ENCODE measurements around the gene MAPKAP1.

MAPKAP1 gene

DNA sequence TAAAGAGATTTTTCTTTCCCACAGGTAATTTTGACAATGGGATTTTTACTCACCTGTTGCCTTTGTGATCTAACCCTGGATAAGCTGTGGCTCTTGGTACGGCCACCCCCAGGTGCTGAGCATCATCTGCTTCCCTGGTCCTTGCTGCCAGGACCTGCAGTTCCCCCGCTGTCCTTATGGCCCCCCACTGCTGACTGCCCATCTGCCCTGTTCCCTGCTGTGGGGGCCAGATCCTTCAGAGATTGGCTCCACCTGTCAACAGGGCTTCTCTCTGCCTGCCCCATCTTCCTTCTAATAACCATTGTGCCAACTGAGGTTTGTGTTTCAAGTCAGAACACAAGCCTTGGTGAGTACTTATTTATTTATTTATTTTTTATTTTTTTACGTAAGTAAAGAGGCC is 183.3 kb downstream of the MAPKAP1 start:
- TF ChIP-seq GATA1 (IDR thresholded peaks at IDR 0.05; ENCODE audit: low read depth, low read length), result no peak
- no peak for TF ChIP-seq POLR2A (IDR thresholded peaks at IDR 0.05; ENCODE audit: low read length)
- DNase-seq, result no peak

DNA sequence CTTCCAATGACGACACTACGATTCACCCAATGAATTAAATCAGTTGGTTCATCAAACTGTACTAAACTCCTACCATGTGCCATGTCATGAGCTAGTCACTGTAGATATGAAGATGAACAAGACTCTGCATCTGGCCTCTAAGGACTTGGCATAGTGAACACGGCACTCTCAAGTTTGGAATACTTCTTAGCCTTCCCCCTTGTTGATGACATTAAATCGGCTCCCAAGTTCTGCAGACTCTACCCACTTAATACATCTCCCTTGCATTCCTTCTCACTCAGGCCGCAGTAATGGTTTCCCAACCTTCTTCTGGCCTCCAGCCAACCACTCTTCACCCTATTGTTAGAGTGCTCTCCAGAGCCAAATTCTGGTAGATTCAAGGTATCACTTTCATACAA is 184.7 kb downstream of the MAPKAP1 start:
- no peak for DNase-seq
- TF ChIP-seq GATA1 (IDR thresholded peaks at IDR 0.05; ENCODE audit: low read depth, low read length) (no peak), POLR2A (IDR thresholded peaks at IDR 0.05; ENCODE audit: low read length) (no peak)

DNA sequence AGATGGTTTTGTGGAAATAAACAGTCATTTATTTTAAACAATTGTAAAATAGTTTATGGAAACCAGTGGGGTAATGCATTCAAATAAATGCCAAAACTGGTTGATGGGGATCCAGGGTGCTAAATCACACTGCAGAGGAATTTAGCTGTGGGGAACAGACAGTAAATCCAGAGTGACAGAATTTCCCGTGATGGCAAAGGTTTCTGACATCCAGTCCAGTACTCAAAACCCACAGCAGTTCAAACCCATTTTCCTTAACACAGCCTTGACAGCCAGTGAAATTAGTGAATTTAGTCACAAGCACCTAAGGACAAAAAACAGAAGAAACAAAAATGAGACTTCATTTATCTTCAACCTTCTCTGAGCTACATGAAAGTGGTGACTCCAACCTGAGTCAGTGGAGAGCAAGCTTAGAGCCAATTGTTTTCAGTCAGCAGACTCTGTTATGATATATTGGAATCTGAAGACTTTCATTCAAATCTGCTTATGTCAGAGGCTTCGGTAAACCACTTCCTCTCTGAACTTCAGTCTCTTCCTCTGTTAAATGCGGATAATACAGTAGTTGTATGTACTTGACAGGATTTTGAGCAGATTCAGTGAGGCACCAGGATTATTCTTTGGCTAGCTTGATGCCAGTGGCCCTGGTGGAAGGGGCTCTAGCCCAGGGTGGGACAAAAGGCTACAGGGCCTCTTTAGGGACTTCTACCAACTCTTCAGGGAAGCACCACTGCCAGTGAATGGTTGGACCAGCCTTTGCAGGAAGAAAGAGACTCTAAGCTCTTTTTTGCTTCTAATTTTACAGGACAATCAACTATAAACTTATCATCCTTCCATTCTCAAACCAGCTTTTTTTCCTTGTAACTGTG is 185.3 kb downstream of the MAPKAP1 start:
- no peak for DNase-seq
- TF ChIP-seq GATA1 (IDR thresholded peaks at IDR 0.05; ENCODE audit: low read depth, low read length), result no peak

DNA sequence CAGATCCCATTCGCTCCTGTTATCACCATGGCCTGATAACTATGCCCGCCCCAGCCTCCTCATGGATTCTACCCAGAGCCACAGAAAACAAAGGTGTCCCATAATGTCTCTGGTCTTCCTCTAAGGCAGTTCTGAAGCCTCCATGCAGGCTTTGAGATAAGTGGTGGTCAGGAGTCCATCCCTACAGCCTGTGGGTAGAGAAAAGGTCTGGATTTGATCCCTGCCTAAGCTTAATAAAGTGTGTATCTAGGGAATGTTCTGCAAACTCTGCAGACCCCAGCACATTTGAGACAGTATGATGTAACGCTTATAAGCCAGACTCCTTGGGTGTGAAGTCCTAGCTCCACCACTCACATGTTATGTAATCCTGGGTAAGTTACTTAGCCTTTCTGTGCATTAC is 187.3 kb downstream of the MAPKAP1 start:
- DNase-seq, result no peak
- no peak for TF ChIP-seq GATA1 (IDR thresholded peaks at IDR 0.05; ENCODE audit: low read depth, low read length)
- no peak for TF ChIP-seq POLR2A (IDR thresholded peaks at IDR 0.05; ENCODE audit: low read length)

DNA sequence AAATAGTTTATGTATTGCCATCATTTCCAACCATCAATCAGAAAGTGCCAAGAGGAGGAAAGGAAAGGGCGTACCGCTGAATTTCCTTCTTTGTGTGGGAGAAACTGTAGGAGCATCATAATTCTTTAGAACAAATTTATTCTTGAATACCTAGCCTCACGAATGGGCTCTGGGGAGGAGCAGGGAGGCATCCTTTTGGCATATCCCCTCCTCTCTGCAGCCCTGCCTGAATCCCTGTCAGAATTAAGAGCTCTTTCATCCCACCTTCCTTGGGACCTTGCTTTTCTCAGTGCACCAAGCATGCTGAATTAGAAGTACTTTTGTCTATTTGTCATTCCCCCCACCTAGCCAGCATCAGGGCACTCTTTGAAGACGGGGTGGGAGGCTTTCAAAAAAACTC is 189.4 kb downstream of the MAPKAP1 start:
- TF ChIP-seq POLR2A (IDR thresholded peaks at IDR 0.05; ENCODE audit: low read length) (no peak), GATA1 (IDR thresholded peaks at IDR 0.05; ENCODE audit: low read depth, low read length) (no peak)
- no peak for DNase-seq

DNA sequence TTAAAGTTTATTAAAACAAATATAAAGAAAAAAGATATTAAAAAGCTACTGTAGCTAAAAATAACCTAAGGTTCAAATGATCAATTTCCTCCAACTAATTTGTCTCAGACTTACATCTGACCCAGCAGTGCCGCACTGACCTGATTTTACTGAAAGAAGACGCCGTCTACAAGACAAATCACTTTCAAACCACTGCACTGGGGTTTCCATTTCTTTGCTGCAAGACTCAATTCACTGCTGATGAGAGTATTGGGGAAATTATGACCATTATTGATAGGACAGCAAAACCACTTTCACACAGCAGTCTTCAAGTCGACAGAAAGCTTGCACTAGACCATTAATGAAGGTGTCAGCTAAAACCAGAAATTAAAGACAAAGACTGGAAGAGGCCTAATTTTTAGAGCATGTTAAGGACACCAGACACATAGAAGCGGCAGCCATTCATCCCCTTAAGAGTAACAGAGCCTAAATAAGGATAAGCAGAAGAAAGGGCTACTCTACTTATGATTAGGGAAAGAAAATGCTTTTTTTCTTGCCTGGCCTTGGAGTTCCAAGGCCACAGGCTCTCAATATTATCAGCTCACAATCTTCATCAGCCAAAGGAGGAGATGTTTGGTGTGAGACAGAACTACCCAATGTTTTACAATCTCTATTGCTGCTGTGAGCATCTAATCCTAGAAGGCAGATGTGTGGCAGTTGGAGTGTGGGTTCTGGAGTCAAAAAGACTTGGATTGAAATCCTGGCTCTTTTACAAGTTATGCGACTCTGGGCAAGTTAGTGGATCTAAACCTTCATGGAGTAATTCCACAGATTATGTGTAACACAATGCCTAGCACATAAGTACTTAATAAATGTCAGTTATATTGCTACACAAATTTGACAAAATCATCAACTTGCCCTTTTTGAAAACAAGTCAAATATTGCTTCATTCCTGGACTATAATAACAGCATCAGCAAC is 190.7 kb downstream of the MAPKAP1 start:
- TF ChIP-seq GATA1 (IDR thresholded peaks at IDR 0.05; ENCODE audit: low read depth, low read length), result no peak
- no peak for TF ChIP-seq POLR2A (IDR thresholded peaks at IDR 0.05; ENCODE audit: low read length)
- no peak for DNase-seq

DNA sequence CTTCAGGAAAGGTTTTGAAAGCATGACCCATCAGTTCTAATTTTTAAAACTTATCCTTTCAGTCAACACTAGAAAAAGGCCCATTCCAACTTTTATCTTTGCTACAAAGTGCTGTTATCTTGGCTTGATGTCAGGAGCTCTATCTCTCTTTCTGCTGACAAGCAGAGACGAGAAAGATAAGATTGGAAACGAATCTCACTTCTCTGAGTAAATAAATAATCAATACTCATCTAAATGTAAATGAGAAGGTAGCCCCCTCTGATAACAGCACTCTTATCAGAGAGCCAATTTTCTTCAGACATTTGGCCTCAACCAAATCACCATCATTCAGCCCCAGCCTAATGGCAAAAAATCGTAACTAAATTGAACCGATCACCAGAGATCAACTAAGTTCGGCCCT is 191.7 kb downstream of the MAPKAP1 start:
- peak in 1 of 2 experiments; percentile 25 for DNase-seq
- TF ChIP-seq POLR2A (IDR thresholded peaks at IDR 0.05; ENCODE audit: low read length) (no peak), GATA1 (IDR thresholded peaks at IDR 0.05; ENCODE audit: low read depth, low read length) (no peak)

DNA sequence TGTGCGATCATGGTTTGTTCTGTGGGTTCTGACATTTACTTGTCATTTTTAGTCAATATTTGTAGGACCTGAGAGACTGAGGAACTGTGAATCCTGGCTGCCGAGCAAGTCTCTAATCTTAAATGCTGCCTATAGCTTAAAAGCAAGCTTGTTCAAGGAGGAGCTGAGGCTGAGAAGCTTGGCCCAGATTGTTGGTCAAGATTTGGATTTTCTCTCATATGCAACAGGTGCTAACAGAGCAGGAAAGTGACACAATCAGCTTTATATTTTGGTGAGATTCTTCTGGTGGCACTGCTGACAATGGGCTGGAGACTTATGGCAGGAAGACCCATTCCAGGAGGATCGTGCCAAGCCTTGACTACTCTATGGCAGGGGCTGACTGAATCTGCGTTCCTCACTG is 192.5 kb downstream of the MAPKAP1 start:
- TF ChIP-seq GATA1 (IDR thresholded peaks at IDR 0.05; ENCODE audit: low read depth, low read length) (no peak), POLR2A (IDR thresholded peaks at IDR 0.05; ENCODE audit: low read length) (no peak)
- no peak for DNase-seq

DNA sequence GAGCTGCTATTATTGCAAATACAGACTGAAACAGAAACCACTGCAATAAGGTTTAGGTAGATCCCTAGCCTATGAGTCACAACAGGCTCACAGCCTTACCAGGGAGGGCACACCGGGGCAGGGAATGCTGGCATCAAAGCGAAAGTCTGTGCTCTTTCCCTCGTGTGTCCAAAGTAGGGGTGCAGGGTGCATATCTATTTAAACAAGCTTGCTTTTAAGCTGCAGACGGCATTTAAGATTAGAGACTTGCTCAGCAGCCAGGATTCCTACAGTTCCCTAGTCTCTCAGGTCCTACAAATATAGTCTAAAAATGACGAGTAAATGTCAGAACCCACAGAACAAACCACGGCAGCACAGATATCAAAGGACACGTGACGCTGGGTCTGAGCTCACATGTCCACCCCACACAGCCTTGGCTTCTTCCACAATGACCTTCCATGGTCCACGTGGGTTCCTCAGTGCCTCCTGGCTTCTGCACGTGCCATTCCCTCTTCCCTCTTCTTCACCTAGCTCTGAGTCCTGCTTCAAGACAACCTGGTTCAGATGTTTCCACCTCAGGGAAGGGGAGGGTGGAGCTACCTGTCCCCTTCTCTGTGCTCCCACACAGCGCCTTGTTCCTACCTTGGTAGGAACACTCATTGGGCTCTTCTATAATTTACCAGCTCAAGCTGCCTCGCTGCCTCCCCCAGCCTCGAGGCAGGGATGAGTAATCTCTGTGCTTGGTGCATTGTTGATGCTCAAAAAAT is 193.2 kb downstream of the MAPKAP1 start:
- peak; percentile 65 to 72 for DNase-seq
- TF ChIP-seq POLR2A (IDR thresholded peaks at IDR 0.05; ENCODE audit: low read length) (no peak), GATA1 (IDR thresholded peaks at IDR 0.05; ENCODE audit: low read depth, low read length) (no peak)

DNA sequence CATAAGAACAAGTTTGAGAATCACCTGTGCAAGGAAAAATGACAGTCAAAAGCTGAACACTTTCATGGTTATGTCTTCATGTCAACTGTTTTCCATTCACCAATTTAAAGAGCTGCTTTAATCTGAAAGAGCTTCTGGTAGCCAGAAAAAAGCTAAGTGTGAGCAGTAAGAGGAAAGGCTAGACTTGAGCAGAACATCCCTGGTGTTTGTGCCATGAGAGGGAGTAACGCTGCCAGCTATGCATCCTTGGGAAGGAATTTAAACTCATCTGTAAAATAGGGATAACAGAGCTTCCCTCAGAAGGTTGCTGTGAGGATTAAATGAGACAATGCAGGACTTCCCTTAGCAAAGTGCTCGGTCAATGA is 193.7 kb downstream of the MAPKAP1 start:
- no peak for DNase-seq
- no peak for TF ChIP-seq POLR2A (IDR thresholded peaks at IDR 0.05; ENCODE audit: low read length)
- TF ChIP-seq GATA1 (IDR thresholded peaks at IDR 0.05; ENCODE audit: low read depth, low read length), result no peak

DNA sequence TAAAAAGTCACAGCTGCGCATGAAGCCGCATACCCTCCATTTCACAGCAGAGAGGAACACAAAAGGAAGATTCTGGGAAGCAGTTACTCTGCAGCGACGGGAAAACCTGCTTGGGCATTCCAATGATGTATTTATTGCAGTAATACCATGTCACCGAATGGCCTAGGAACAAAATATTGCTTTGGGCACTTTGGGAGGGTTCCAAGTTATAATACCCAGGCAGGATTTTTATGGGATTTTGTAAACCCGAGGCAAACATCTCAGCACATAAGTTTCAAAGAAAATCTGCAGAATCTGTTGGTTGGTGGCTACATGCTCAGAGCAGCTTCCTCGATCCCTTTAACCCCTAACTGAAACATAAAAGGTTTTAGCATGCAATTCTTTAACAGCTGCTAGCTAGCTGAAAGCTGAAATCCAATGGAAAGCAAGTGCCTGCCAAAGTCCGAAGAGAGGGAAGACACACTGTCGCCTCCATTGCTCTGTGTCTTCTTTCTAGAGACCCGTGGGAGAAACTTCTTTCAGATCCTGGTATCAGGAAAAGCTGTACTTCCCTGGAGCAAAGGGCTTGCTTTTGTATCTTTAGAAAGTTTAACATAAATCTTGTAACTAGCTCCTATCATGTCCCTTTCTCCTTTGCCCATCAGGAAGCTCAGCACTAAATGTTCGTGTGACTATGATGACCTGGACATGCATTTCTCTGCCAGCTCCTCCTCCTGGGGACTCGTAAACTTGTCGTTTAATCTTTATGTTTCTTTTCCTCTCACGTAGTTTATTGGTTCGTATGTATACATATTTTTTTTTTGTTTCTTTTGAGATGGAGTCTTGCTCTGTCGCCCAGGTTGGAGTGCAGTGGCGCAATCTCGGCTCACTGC is 195.0 kb downstream of the MAPKAP1 start:
- DNase-seq, result no peak
- TF ChIP-seq POLR2A (IDR thresholded peaks at IDR 0.05; ENCODE audit: low read length) (no peak), GATA1 (IDR thresholded peaks at IDR 0.05; ENCODE audit: low read depth, low read length) (no peak)

DNA sequence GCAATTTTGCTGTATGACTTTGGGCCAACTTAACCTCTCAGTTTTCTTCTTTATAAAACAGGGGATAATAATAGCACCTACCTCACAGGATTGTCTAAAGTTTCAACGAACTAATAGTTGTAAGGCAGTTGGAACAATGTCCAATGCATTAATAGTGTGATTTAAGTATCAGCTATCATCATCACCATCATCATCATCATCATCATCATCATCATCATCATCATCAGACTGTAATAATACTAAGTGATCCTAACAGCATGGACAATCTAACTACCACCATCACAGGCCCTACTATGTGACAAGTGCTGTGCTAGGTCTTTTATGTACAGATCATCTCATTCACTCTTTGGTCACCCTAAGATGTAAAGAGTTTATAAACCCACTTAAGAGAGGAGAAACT is 196.0 kb downstream of the MAPKAP1 start:
- TF ChIP-seq POLR2A (IDR thresholded peaks at IDR 0.05; ENCODE audit: low read length) (no peak), GATA1 (IDR thresholded peaks at IDR 0.05; ENCODE audit: low read depth, low read length) (no peak)

DNA sequence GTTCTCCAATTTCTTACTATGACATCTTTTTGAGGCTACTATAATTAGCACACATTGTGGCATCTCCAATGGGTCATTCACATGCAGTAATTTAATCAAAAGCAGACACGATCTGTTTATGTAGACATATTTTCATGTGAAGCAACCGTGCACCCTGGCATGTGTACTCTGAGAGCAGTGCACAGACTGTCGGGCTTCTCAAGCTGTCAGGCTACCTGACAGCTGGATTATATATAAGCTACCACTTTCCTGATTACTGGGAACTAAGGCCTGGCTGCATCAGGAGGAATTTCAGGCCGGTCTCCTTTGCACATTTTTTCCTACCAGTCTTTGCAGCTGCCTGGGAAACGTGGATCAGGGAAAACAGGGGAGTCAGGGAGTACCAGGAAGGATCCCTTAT is 197.5 kb downstream of the MAPKAP1 start:
- TF ChIP-seq GATA1 (IDR thresholded peaks at IDR 0.05; ENCODE audit: low read depth, low read length) (no peak), POLR2A (IDR thresholded peaks at IDR 0.05; ENCODE audit: low read length) (no peak)
- DNase-seq, result no peak

More for the DNA sequence above, 196.0 kb downstream of the MAPKAP1 start:
- no peak for DNase-seq
